Mesothelial cell of epicardium (in vitro differentiated cells): ENCODE results near the gene CA12. TPM values are rescaled to one million over a fixed set of nuclear protein-coding genes. Genes with fewer than 3 reads are reported as not detected.
A peak's percentile ranks its signal among the peaks of the same experiment; 100 is the strongest.
"Not testable (repeated sequence)": the region's sequence is repeated elsewhere in the genome, so short reads cannot be mapped to it uniquely, and the experiment has no call there.

Experiments used
- DNase-seq, 2 experiments: peaks; one replicate each; pipeline ENCODE4 v3.0.0; 2021; ENCODE audit warnings: low spot score in 2 of 2; ENCODE audit not compliant: unreplicated experiment in 2 of 2
- H3K27ac Mint-ChIP-seq: 2 replicates; pipeline ENCODE4 v1.8.0; 2021; ENCODE audit warnings: mixed read lengths
- H3K27me3 Mint-ChIP-seq: 2 replicates; pipeline ENCODE4 v1.8.0; 2021; ENCODE audit warnings: low read depth, mixed read lengths
- H3K36me3 Mint-ChIP-seq: 2 replicates; pipeline ENCODE4 v1.8.0; 2021; ENCODE audit warnings: mixed read lengths
- H3K4me1 Mint-ChIP-seq: 2 replicates; pipeline ENCODE4 v1.8.0; 2021; ENCODE audit warnings: mixed read lengths
- H3K4me3 Mint-ChIP-seq: 2 replicates; pipeline ENCODE4 v1.8.0; 2021; ENCODE audit warnings: mild to moderate bottlenecking, moderate library complexity, mixed read lengths
- H3K9me3 Mint-ChIP-seq: 2 replicates; pipeline ENCODE4 v1.8.0; 2021; ENCODE audit warnings: mixed read lengths
- total RNA-seq: library from RNA; stranded (reverse); gene quantifications from 3 replicates; pipeline ENCODE4 v1.2.1, GENCODE V29; 2021
- TF ChIP-seq, protein P1 (sequence below): fragments of 200-600 bp; sonication (generic); IDR thresholded peaks from one replicate; pipeline ENCODE4 v1.5.0; 2021; ENCODE audit warnings: antibody characterized with exemption; ENCODE audit not compliant: unreplicated experiment

CA12 gene
- total RNA-seq, 1 donor from 2014 or later = 1.6 TPM

DNA sequence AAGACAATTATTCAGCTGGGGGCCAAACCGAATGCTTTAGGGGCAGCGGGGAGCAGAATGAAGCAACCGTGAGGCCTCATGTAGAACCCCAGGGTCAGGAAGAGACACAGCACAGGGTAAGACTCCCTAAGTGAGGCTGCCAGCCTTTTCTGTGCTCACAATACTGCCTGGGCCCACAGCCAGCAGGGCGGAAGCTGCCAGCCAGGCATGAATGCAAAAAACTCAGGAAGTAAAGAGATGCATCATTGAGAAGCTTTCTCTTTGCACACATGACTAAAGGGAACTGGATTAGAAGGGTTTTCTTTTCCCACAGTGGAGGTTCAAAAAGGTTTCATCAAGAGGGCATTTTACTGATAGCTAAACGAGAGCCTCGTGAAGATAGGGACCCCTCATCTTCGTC is 33.3 kb downstream of the CA12 start:
- Mint-ChIP-seq H3K27ac (no peak overlapping the region), H3K4me3 (no peak overlapping the region)

DNA sequence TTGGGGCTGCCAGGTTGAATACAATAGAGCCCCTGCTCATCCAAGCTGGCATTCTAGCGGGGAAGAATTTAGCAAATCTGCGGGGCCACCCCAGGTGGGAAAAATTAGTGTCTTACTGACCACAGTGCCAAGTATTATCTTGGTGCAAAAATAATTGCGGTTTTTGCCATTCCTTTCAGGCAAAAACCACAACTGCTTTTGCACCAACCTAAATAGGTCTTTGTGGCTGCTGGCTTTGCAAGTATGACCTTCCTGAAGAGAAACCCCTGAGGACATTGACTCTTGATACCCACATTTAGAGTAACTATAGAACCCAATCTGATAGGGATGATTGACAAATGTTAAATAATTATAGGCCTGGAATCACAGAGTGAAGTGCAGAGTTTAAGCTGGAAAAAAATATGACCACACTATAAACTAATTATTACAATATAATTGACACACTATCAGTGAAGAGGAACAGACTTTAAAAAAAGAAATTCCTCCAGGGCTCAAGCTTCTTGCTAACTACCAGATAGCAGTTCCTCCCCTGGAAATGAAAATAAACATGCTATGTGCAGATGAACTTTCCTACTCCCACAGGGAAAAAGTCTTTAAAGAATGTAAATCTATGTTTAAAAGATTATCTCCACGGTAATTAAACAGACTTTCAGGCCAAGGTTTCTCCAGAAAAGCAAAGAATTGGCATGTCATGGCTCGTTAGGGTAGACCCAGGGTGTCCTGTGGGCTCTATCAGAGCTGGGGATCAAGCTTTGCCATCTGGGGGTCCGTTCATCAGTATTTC is 34.4 kb downstream of the CA12 start:
- peak overlapping the region; percentile 83 for H3K27ac Mint-ChIP-seq
- TF ChIP-seq, protein P1, sequence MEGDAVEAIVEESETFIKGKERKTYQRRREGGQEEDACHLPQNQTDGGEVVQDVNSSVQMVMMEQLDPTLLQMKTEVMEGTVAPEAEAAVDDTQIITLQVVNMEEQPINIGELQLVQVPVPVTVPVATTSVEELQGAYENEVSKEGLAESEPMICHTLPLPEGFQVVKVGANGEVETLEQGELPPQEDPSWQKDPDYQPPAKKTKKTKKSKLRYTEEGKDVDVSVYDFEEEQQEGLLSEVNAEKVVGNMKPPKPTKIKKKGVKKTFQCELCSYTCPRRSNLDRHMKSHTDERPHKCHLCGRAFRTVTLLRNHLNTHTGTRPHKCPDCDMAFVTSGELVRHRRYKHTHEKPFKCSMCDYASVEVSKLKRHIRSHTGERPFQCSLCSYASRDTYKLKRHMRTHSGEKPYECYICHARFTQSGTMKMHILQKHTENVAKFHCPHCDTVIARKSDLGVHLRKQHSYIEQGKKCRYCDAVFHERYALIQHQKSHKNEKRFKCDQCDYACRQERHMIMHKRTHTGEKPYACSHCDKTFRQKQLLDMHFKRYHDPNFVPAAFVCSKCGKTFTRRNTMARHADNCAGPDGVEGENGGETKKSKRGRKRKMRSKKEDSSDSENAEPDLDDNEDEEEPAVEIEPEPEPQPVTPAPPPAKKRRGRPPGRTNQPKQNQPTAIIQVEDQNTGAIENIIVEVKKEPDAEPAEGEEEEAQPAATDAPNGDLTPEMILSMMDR = no peak
- no peak overlapping the region for H3K4me3 Mint-ChIP-seq
- DNase-seq = no peak
- H3K9me3 Mint-ChIP-seq = no peaks in the 10 kb centered on the region
- peaks cover 29% of the 10 kb centered on the region for H3K4me1 Mint-ChIP-seq
- peaks cover 8% of the 10 kb centered on the region for H3K27me3 Mint-ChIP-seq
- no peaks in the 10 kb centered on the region for H3K36me3 Mint-ChIP-seq

More for the DNA sequence above, 33.3 kb downstream of the CA12 start:
- DNase-seq = no peak
- H3K36me3 Mint-ChIP-seq = no peaks in the 10 kb centered on the region
- H3K4me1 Mint-ChIP-seq = peaks cover 28% of the 10 kb centered on the region
- TF ChIP-seq, protein P1 = no peak
- peaks cover 8% of the 10 kb centered on the region for H3K27me3 Mint-ChIP-seq
- H3K9me3 Mint-ChIP-seq = no peaks in the 10 kb centered on the region

DNA sequence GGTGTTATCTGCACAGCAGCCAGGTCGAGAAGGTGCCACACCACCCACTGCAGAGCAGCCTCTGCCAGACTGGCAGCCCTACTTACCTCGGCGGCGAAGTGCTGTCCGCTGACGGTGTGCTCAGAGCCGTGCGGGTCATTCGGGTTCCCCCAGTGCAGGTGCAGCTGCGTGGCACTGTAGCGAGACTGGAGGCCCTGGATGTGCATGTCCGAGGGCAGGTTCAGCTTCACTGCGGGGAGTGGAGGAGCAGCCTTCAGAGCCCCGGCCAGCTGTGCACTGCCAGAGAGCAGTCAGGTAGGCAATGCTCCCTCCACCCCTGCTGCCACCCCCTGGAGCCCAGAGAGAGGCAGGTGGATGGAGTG is 36.3 kb downstream of the CA12 start:
- Mint-ChIP-seq H3K27me3 (peaks cover 16% of the 10 kb centered on the region), H3K9me3 (no peaks in the 10 kb centered on the region), H3K4me1 (peaks cover 31% of the 10 kb centered on the region), H3K4me3 (no peak overlapping the region), H3K36me3 (no peaks in the 10 kb centered on the region), H3K27ac (no peak overlapping the region)
- no peak for DNase-seq
- TF ChIP-seq, protein P1 = no peak

DNA sequence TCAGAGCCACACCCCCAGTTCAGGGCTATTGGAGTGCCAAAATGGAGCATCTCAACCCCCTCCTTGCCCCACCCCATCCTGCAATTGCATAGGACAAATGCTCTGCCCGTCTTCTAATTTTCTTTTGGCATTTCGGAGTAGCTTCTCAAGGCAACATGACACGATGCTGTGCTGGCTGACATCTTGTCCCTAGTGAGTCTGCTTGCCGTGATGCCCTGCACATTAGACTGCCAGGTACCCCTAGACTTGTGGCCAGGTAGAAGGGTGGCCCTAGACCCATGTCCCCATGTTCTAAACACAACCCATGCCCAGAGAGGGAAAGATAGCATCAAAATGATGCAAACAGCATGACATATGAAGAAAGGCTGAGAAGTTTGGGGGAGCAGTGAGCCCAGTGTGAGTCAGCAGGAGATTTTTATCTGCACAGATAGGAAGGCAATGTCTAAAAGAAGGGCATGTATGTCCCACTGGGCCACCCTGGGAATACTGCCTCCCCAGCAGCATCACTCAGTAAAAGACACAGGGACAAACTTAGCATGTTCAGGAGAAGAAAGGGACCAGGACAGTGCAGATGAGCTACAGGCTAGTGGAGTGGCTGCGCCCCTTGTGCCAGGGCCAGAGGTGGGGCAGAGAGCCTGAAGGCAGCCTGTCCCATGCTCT is 36.8 kb downstream of the CA12 start:
- H3K27ac Mint-ChIP-seq = no peak overlapping the region
- no peaks in the 10 kb centered on the region for H3K9me3 Mint-ChIP-seq
- peaks cover 31% of the 10 kb centered on the region for H3K4me1 Mint-ChIP-seq
- H3K4me3 Mint-ChIP-seq = no peak overlapping the region
- peaks cover 21% of the 10 kb centered on the region for H3K27me3 Mint-ChIP-seq
- DNase-seq = no peak
- H3K36me3 Mint-ChIP-seq = no peaks in the 10 kb centered on the region
- TF ChIP-seq, protein P1 = no peak

DNA sequence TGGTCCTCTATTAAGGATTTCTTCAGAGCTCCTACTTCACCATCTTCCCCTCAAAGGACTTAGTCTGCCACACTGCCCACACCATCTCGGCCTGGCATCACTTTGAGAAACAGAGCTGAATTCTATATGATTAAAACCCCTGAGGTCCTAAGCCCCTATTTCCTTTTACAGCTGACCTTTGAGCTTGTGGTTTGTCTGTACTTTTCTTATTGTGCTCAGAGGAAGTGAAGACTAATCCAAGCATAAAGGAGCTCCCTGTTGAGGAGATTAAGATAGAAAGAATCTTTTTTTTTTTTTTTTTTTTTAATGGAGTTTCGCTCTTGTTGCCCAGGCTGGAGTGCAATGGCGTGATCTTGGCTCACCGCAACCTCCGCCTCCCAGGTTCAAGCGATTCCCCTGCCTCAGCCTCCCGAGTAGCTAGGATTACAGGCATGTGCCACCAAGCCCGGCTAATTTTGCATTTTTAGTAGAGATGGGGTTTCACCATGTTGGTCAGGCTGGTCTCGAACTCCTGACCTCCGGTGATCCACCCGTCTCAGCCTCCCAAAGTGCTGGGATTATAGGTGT is 38.6 kb downstream of the CA12 start:
- not testable (repeated sequence) for DNase-seq
- H3K4me1 Mint-ChIP-seq = peaks cover 24% of the 10 kb centered on the region

DNA sequence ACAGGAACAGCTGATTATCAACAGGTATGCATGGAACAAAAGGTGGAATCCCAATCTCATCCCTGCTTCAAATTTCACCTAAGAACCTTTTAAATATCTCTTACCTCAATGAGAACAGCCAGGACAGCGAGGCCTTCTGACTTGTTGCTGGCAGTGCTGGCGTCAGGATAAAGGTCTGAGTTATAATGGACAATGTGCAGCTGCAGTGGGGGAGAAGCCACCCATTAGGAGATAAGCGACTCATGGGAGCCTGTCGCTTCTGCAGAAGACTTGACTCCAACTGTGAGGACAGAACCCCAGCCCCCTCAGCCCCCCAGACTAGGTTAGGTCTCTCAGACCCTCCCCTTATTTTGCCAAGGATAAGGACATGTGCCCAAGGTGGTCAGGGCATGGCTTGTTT is 39.7 kb downstream of the CA12 start:
- Mint-ChIP-seq H3K36me3 (no peaks in the 10 kb centered on the region), H3K4me1 (peaks cover 14% of the 10 kb centered on the region), H3K27ac (no peak overlapping the region), H3K27me3 (peaks cover 27% of the 10 kb centered on the region), H3K9me3 (no peaks in the 10 kb centered on the region), H3K4me3 (no peak overlapping the region)
- no peak for DNase-seq
- TF ChIP-seq, protein P1 = no peak

More for the DNA sequence above, 38.6 kb downstream of the CA12 start:
- H3K27ac Mint-ChIP-seq, H3K9me3 Mint-ChIP-seq, H3K36me3 Mint-ChIP-seq, H3K4me3 Mint-ChIP-seq: not testable (repeated sequence)
- peaks cover 27% of the 10 kb centered on the region for H3K27me3 Mint-ChIP-seq
